NCI-H128 (cell line): ENCODE results near the gene TEX48.
A peak's percentile ranks its signal among the peaks of the same experiment; 100 is the strongest.

Experiments
- DNase-seq: peaks from one replicate; lab custom pipeline; 2025; ENCODE audit not compliant: unreplicated experiment; lab: John Stamatoyannopoulos, UW

The TEX48 gene

GRCh38 chr9:114669961-114670360, 12.0 kb downstream of the TEX48 start:
- DNase-seq = no peak

- no peak for DNase-seq
Measured at GRCh38 chr9:114668146-114668545, 13.8 kb downstream of the TEX48 start.

- no peak for DNase-seq
Measured at GRCh38 chr9:114666851-114667250, 15.1 kb downstream of the TEX48 start.

- DNase-seq = no peak
Measured at GRCh38 chr9:114666401-114666800, 15.6 kb downstream of the TEX48 start.

GRCh38 chr9:114664181-114664580, 17.8 kb downstream of the TEX48 start:
- no peak for DNase-seq

GRCh38 chr9:114662081-114662989, 19.7 kb downstream of the TEX48 start:
- no peak for DNase-seq

GRCh38 chr9:114657705-114658104, 24.3 kb downstream of the TEX48 start, which contains the start of gene TEX53:
Gene TEX53 (minus strand): TSS chr9:114657805. CDS start chr9:114657774, 31 bp downstream.
- DNase-seq = no peak

- DNase-seq = no peak
Measured at GRCh38 chr9:114656301-114656700, 25.7 kb downstream of the TEX48 start.

- no peak for DNase-seq
Measured at GRCh38 chr9:114655689-114656088, 26.3 kb downstream of the TEX48 start.

GRCh38 chr9:114653556-114654159, 28.3 kb downstream of the TEX48 start:
- DNase-seq = peak; percentile 58

- no peak for DNase-seq
Measured at GRCh38 chr9:114652776-114653555, 29.0 kb downstream of the TEX48 start.

- DNase-seq = no peak
Measured at GRCh38 chr9:114643896-114644295, 38.1 kb downstream of the TEX48 start.

GRCh38 chr9:114643001-114643400, 39.0 kb downstream of the TEX48 start:
- DNase-seq = no peak

- no peak for DNase-seq
Measured at GRCh38 chr9:114641967-114642366, 40.0 kb downstream of the TEX48 start.

- DNase-seq = no peak
Measured at GRCh38 chr9:114638404-114638803, 43.6 kb downstream of the TEX48 start.

- no peak for DNase-seq
Measured at GRCh38 chr9:114634387-114634786, 47.6 kb downstream of the TEX48 start.

GRCh38 chr9:114633438-114634089, 48.4 kb downstream of the TEX48 start:
- DNase-seq = no peak

GRCh38 chr9:114631166-114631565, 50.8 kb downstream of the TEX48 start:
- no peak for DNase-seq

GRCh38 chr9:114629563-114630090, 52.4 kb downstream of the TEX48 start:
- no peak for DNase-seq

- no peak for DNase-seq
Measured at GRCh38 chr9:114627553-114627952, 54.4 kb downstream of the TEX48 start.
